Measurements from ENCODE around the gene RNU11. TPM values are rescaled to one million over a fixed set of nuclear protein-coding genes. Genes with fewer than 3 reads are reported as not detected.

The RNU11 gene
- total and polyA plus RNA-seq, 2 experiments from 2014 or later, result not detected

DNA sequence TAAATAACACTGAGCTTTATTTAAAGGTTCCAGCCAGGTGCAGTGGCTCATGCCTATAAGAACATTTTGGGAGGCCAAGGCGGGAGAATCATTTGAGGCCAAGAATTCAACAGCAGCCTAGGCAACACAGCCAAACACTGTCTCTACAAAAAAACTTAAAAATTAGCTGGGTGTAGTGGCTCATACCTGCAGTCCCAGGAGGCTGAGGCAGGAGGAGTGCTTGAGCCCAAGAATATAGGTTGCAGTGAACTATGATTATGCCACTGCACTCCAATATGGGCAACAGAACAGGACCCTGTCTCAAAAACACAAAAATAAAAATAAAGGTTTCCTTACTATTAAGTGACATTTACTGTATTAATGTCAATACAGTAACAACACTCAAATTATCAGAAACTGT is 7.6 kb upstream of the RNU11 start:
- Histone ChIP-seq H3K4me2 (no peak overlapping the region), H3K36me3 (ENCODE audit: insufficient read depth) (no peaks in the 10 kb centered on the region), H3K27ac (ENCODE audit: low read depth) (no peak overlapping the region), H2AFZ (no peak overlapping the region), H3K4me1 (ENCODE audit: insufficient read depth) (peaks cover 9% of the 10 kb centered on the region; the same call in 1 of the 2 replicates), H3F3A (replicated peaks; ENCODE audit: low read depth) (peaks cover 10% of the 10 kb centered on the region; the same call in 1 of the 2 replicates), H3K27me3 (ENCODE audit: insufficient read depth) (no peaks in the 10 kb centered on the region), H3K79me2 (replicated peaks; ENCODE audit: insufficient read depth) (peaks cover 31% of the 10 kb centered on the region), H3K4me3 (no peak overlapping the region), H4K20me1 (replicated peaks; ENCODE audit: insufficient read depth) (no peaks in the 10 kb centered on the region), H3K9me2 (ENCODE audit: insufficient read depth) (no peaks in the 10 kb centered on the region)
- Mint-ChIP-seq H3K27me3 (ENCODE audit: insufficient read depth, low read depth, poor library complexity) (peaks cover 21% of the 10 kb centered on the region), H3K9me3 (no peaks in the 10 kb centered on the region), H3K4me3 (peak overlapping the region; percentile 99; the same call in 2 of the 3 replicates), H3K4me1 (peaks cover 18% of the 10 kb centered on the region), H3K27ac (no peak overlapping the region), H3K36me3 (ENCODE audit: low read depth) (no peaks in the 10 kb centered on the region; the same call in 2 of the 3 replicates)
- DNase-seq (ENCODE audit: low spot score) (peak; percentile 36), ATAC-seq (no peak)
- TF ChIP-seq, protein P1, sequence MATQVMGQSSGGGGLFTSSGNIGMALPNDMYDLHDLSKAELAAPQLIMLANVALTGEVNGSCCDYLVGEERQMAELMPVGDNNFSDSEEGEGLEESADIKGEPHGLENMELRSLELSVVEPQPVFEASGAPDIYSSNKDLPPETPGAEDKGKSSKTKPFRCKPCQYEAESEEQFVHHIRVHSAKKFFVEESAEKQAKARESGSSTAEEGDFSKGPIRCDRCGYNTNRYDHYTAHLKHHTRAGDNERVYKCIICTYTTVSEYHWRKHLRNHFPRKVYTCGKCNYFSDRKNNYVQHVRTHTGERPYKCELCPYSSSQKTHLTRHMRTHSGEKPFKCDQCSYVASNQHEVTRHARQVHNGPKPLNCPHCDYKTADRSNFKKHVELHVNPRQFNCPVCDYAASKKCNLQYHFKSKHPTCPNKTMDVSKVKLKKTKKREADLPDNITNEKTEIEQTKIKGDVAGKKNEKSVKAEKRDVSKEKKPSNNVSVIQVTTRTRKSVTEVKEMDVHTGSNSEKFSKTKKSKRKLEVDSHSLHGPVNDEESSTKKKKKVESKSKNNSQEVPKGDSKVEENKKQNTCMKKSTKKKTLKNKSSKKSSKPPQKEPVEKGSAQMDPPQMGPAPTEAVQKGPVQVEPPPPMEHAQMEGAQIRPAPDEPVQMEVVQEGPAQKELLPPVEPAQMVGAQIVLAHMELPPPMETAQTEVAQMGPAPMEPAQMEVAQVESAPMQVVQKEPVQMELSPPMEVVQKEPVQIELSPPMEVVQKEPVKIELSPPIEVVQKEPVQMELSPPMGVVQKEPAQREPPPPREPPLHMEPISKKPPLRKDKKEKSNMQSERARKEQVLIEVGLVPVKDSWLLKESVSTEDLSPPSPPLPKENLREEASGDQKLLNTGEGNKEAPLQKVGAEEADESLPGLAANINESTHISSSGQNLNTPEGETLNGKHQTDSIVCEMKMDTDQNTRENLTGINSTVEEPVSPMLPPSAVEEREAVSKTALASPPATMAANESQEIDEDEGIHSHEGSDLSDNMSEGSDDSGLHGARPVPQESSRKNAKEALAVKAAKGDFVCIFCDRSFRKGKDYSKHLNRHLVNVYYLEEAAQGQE (IDR thresholded peaks at IDR 0.05; ENCODE audit: unreplicated experiment), result no peak
- TF ChIP-seq, protein P2, sequence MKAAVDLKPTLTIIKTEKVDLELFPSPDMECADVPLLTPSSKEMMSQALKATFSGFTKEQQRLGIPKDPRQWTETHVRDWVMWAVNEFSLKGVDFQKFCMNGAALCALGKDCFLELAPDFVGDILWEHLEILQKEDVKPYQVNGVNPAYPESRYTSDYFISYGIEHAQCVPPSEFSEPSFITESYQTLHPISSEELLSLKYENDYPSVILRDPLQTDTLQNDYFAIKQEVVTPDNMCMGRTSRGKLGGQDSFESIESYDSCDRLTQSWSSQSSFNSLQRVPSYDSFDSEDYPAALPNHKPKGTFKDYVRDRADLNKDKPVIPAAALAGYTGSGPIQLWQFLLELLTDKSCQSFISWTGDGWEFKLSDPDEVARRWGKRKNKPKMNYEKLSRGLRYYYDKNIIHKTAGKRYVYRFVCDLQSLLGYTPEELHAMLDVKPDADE (IDR thresholded peaks at IDR 0.05), result no peak
- TF ChIP-seq ZNF331 (CRISPR knock-in tag; IDR thresholded peaks at IDR 0.05; ENCODE audit: low read depth) (no peak), NANOG (IDR thresholded peaks at IDR 0.05; ENCODE audit: borderline replicate concordance) (no peak), CREB1 (CRISPR knock-in tag; IDR thresholded peaks at IDR 0.05; ENCODE audit: low read depth) (no peak), CTCF (conservative IDR thresholded peaks at IDR 0.05; ENCODE audit: low read depth in 2 of 2) (peak; percentile 31 to 38), ZNF114 (CRISPR knock-in tag; IDR thresholded peaks at IDR 0.05) (no peak)
- TF ChIP-seq, protein P3, sequence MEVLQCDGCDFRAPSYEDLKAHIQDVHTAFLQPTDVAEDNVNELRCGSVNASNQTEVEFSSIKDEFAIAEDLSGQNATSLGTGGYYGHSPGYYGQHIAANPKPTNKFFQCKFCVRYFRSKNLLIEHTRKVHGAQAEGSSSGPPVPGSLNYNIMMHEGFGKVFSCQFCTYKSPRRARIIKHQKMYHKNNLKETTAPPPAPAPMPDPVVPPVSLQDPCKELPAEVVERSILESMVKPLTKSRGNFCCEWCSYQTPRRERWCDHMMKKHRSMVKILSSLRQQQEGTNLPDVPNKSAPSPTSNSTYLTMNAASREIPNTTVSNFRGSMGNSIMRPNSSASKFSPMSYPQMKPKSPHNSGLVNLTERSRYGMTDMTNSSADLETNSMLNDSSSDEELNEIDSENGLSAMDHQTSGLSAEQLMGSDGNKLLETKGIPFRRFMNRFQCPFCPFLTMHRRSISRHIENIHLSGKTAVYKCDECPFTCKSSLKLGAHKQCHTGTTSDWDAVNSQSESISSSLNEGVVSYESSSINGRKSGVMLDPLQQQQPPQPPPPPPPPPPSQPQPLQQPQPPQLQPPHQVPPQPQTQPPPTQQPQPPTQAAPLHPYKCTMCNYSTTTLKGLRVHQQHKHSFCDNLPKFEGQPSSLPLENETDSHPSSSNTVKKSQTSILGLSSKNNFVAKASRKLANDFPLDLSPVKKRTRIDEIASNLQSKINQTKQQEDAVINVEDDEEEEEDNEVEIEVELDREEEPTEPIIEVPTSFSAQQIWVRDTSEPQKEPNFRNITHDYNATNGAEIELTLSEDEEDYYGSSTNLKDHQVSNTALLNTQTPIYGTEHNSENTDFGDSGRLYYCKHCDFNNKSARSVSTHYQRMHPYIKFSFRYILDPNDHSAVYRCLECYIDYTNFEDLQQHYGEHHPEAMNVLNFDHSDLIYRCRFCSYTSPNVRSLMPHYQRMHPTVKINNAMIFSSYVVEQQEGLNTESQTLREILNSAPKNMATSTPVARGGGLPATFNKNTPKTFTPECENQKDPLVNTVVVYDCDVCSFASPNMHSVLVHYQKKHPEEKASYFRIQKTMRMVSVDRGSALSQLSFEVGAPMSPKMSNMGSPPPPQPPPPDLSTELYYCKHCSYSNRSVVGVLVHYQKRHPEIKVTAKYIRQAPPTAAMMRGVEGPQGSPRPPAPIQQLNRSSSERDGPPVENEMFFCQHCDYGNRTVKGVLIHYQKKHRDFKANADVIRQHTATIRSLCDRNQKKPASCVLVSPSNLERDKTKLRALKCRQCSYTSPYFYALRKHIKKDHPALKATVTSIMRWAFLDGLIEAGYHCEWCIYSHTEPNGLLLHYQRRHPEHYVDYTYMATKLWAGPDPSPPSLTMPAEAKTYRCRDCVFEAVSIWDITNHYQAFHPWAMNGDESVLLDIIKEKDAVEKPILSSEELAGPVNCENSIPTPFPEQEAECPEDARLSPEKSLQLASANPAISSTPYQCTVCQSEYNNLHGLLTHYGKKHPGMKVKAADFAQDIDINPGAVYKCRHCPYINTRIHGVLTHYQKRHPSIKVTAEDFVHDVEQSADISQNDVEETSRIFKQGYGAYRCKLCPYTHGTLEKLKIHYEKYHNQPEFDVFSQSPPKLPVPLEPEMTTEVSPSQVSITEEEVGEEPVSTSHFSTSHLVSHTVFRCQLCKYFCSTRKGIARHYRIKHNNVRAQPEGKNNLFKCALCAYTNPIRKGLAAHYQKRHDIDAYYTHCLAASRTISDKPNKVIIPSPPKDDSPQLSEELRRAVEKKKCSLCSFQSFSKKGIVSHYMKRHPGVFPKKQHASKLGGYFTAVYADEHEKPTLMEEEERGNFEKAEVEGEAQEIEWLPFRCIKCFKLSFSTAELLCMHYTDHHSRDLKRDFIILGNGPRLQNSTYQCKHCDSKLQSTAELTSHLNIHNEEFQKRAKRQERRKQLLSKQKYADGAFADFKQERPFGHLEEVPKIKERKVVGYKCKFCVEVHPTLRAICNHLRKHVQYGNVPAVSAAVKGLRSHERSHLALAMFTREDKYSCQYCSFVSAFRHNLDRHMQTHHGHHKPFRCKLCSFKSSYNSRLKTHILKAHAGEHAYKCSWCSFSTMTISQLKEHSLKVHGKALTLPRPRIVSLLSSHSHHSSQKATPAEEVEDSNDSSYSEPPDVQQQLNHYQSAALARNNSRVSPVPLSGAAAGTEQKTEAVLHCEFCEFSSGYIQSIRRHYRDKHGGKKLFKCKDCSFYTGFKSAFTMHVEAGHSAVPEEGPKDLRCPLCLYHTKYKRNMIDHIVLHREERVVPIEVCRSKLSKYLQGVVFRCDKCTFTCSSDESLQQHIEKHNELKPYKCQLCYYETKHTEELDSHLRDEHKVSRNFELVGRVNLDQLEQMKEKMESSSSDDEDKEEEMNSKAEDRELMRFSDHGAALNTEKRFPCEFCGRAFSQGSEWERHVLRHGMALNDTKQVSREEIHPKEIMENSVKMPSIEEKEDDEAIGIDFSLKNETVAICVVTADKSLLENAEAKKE (CRISPR knock-in tag; IDR thresholded peaks at IDR 0.05), result no peak

Data from GM23338 (cell line).